ENCODE results near the gene AHCY.

DNA sequence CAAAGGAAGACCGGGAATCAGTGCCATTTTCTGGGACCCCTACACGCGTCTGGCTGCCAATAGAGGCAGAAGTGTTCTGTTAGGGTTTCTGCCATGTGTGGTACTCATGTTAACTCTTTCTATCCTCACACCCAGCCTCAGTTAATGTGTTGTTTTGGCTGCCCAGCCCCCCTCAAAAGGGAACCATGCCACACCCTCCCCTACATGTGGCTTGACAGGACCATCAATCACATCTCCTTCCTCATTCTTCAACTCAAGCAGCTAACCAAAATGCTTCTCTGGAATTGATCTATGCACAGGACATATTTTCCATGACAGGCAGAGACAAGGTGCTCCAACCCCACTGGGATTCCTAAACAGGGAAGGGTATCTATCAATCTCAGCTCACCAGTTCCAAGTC, 22.0 kb downstream of the AHCY start:
- TF ChIP-seq ZNF274 (IDR thresholded peaks at IDR 0.05; ENCODE audit: low read depth, low read length) (no peak), SUZ12 (IDR thresholded peaks at IDR 0.05; ENCODE audit: extremely low read depth, insufficient read depth, insufficient read length) (no peak)

Data from NT2/D1 (cell line).